Activated naive CD4-positive, alpha-beta T cell treated with anti-CD3 and anti-CD28 coated beads, Interleukin-2, amount 50 U/mL, for 16 hours (primary cell): Measurements from ENCODE around the gene NCLN.
"Not testable (repeated sequence)": the region's sequence is repeated elsewhere in the genome, so short reads cannot be mapped to it uniquely, and the experiment has no call there.

Source experiments
- DNase-seq: peaks from one replicate; pipeline ENCODE4 v3.0.0-alpha.2; 2020

Gene NCLN

DNA sequence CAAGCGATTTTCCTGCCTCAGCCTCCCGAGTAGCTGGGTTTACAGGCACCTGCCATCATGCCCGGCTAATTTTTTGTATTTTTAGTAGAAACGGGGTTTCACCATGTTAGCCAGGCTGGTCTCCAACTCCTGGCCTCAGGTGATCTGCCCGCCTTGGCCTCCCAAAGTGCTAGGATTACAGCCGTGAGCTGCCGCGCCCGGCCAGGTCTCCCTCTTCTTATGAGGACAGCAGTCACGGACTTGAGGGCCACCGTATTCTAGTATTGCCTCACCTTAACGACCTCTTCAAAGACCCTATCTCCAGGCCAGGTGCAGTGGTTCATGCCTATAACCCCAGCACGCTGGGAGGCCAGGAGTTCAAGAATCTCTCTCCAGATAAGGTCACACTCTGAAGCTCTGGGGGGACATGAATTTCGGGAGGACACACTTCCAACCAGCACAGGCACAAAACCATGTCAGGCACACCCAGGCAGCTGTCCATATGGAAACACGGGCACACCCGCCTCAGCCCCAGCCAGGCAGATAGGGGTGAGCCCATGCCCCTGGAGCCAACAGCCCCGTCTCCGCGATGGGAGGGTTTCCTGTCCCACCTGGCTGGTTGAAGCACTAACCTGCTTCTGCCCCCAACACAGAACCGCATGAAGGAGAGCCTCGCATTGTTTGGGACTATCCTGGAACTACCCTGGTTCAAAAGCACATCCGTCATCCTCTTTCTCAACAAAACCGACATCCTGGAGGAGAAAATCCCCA, 28.5 kb upstream of the NCLN start:
- DNase-seq: no peak

DNA sequence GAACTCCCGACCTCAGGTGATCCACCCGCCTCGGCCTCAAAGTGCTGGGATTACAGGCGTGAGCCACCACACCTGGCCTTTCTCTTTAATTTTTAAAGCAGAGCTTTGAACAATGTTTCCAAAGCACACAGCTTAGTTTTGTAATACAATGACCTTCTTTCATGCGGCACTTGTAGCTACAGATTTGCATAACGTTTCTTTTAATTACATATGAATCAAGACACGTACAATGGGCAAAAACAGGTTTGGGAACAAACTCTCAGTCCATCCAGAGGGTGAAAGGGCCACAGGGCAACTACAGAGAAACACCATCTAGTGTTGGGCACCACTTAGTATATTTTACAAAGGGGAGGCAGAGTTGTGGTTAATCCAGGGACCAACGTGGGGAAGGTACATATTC, 26.2 kb upstream of the NCLN start:
- DNase-seq: no peak

DNA sequence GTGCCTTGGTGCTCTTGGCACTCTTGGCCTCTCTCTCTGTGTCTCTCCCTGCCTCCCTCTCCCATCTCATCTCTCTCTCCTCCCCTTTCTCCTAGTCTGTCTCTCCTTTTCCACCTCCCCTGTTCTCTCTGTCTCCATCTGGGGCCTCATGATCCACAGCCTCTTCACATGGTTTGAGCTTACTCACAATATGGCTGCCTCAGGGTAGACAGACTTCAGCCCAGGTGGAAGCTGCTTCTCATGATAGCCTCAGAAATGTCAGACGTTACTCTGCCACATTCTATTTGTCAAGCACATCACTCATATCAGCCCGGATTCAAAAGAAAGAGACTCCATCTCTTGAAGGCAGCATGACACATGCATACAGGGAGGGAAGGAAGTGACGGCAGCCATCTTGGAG, 25.5 kb upstream of the NCLN start:
- no peak for DNase-seq

- DNase-seq: no peak
These were observed 24.3 kb upstream of the NCLN start for GRCh38 chr19:3161453-3161852.

DNA sequence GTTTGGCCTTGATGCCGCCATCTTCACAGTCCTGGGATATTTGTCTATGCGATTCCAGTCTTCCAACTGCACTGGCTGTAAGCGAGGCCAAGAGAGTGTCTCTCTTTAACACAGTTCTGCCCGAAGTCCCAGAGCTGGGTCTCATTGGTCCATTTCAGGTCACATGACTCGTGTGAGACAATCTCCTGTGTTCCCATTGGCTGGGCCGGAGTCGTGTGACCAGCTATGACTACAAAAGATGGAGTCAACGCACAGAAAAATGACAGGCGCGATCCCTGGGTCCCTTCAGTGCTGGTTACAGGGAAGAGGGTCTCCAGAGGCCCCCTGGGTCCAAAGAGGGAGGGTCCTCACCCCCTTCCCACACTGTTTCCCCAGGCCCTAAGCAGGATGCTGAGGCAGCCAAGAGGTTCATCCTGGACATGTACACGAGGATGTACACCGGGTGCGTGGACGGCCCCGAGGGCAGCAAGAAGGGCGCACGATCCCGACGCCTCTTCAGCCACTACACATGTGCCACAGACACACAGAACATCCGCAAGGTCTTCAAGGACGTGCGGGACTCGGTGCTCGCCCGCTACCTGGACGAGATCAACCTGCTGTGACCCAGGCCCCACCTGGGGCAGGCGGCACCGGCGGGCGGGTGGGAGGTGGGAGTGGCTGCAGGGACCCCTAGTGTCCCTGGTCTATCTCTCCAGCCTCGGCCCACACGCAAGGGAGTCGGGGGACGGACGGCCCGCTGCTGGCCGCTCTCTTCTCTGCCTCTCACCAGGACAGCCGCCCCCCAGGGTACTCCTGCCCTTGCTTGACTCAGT, 23.1 kb upstream of the NCLN start:
- DNase-seq: no peak

- DNase-seq: peak; percentile 69
These were observed 22.4 kb upstream of the NCLN start for GRCh38 chr19:3163230-3163886.

DNA sequence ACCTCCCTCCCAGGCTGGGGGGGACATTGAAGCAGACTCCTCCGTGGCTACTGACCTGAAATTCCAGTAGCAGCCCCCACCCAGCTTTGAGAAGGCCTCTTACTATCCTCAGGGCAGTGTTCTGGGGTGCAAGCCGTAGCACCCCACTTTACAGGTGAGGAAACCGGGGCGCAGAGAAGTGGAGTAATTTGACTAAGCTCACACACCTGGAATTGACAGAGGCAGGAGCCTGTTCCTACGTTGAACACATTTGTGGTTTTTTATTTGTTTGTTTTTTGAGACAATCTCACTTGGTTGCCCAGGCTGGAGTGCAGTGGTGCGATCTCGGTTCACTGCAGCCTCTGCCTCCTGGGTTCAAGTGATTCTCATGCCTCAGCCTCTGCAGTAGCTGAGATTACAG, 21.8 kb upstream of the NCLN start:
- DNase-seq: no peak

DNA sequence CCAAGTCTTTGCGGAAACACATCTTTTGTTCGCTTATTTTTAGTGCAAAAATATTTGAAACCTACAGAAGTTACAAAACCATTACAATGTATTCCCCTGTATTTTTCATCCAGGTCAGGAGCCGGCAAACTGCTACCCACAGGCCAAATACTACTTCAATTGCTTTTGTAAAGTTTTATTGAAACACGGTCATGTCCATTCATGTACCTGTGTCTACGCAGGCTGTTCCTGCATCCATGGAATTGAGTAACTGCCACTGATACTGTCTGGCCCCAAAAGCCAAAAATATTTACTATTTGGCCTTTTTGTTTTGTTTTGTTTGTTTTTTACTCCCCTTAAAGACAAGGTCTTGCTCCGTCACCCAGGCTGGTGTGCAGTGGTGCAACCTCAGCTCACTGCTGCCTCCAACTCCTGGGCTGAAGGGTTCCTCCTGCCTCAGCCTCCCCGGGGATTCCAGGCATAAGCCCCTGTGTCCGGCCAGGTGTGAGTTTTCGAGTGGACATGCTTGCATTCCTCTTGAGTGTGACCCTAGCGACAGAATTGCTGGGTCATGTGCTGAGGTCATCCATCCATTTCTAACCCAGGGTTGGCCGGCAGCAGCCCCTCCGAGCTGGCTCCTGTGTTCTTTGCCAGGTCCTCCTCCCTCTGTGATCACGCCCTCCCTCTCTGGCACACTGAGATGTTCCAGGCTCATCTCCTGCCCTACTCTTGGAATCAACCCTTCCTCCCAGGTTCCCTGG, 18.0 kb upstream of the NCLN start:
- no peak for DNase-seq

GRCh38 chr19:3171894-3172672, 13.6 kb upstream of the NCLN start:
- no peak for DNase-seq

- not testable (repeated sequence) for DNase-seq
These were observed 13.1 kb upstream of the NCLN start for GRCh38 chr19:3172673-3173000.

DNA sequence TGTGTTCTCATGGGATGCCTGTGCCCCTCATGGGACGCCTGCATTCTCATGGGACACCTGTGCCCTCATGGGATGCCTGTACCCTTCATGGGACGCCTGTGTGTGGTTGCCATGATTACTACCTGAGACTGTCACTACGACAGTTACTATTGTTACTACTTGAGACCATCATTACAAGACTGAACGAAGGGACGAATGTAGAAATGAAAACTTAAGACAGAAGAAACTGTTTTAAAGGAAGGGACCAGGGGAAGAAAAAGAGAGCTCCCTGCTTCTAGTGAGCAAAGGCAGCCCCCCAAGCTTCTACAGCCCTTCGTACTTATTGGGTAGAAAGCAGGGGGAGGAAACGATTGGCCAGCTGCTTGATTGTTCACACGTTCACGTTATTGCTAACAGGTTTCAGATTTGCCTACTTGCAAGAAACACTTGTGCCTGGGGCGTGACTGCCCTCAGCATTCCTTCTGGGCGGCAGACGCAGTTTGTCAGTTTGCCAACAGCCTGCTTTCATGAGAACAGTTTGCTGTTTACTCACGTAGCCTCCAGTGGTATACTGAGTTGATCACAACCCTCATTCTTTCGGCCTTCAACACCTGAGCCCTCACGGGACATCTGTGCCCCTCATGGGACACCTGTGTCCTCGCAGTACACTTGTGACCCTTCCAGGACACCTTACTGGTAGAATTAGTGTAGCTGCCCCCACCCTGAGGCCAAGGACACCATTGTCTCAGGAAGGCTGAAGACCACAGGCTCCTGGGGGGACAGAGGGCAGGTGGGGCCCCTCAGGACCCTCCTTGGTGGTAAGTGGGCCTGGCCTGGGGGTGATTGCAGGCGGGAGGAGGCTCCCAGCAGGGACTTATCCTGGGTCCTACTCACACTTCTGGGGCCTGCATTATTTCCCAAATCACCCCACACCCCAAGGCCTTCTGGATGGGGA, 9.7 kb upstream of the NCLN start:
- DNase-seq: no peak

- DNase-seq: peak; percentile 67
These were observed 8.8 kb upstream of the NCLN start for GRCh38 chr19:3176715-3177501.

DNA sequence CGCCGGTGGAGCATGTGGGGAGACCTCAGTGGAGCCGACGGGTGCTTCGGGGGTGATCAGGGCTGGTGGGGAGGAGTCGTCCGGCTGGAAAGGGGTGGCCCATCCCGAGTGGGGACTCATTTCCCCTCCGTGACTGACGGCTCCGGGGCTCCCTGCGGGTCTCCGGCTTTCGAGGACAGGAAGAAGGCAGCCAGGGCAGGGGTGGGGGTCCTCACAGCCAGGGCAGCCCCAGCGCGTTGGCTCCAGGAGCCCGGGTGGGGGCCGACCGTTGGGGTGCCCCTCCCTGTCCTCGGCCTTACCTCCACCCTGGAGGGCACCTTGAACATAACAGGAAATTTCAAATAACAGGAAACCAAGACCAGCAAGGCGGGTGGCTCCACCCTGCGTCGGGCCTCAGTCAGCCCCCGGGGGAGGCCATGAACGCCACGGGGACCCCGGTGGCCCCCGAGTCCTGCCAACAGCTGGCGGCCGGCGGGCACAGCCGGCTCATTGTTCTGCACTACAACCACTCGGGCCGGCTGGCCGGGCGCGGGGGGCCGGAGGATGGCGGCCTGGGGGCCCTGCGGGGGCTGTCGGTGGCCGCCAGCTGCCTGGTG, 7.3 kb upstream of the NCLN start, which contains the start of gene S1PR4:
Gene S1PR4 (plus strand): TSS at position 393 of the 596 bp plus-strand sequence. CDS start 24 bp downstream, at position 417.
- DNase-seq: peak; percentile 64

DNA sequence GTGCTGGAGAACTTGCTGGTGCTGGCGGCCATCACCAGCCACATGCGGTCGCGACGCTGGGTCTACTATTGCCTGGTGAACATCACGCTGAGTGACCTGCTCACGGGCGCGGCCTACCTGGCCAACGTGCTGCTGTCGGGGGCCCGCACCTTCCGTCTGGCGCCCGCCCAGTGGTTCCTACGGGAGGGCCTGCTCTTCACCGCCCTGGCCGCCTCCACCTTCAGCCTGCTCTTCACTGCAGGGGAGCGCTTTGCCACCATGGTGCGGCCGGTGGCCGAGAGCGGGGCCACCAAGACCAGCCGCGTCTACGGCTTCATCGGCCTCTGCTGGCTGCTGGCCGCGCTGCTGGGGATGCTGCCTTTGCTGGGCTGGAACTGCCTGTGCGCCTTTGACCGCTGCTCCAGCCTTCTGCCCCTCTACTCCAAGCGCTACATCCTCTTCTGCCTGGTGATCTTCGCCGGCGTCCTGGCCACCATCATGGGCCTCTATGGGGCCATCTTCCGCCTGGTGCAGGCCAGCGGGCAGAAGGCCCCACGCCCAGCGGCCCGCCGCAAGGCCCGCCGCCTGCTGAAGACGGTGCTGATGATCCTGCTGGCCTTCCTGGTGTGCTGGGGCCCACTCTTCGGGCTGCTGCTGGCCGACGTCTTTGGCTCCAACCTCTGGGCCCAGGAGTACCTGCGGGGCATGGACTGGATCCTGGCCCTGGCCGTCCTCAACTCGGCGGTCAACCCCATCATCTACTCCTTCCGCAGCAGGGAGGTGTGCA, 6.6 kb upstream of the NCLN start:
- peak; percentile 44 for DNase-seq

GRCh38 chr19:3179739-3180293, 5.9 kb upstream of the NCLN start:
- DNase-seq: peak; percentile 58

GRCh38 chr19:3183721-3184641, 1.7 kb upstream of the NCLN start:
- DNase-seq: no peak

GRCh38 chr19:3184847-3185460, 776 bp upstream of the NCLN start:
- peak; percentile 73 for DNase-seq
